H9 (cell line): ENCODE measurements around the gene SCN8A. TPM values are rescaled to one million over a fixed set of nuclear protein-coding genes. Genes with fewer than 3 reads are reported as not detected.

Experiments
- DNase-seq: peaks from one replicate; pipeline ENCODE4 v3.0.0-alpha.2; 2017
- H2AFZ ChIP-seq: one replicate; pipeline ENCODE4 v1.6.1; 2013; ENCODE audit warnings: mild to moderate bottlenecking, low read length, control low read depth, moderate library complexity
- H2AK5ac ChIP-seq: 2 replicates; pipeline ENCODE4 v1.6.1; 2013; ENCODE audit warnings: low read length, control low read depth, mixed read lengths; ENCODE audit not compliant: insufficient read length
- H2BK120ac ChIP-seq: one replicate; pipeline ENCODE4 v1.6.1; 2013; ENCODE audit warnings: low read depth, mild to moderate bottlenecking, low read length, control low read depth, inconsistent platforms; ENCODE audit not compliant: poor library complexity, severe bottlenecking
- H2BK12ac ChIP-seq: 2 replicates; pipeline ENCODE4 v1.6.1; 2013; ENCODE audit warnings: low read length, control low read depth, mixed read lengths, low read depth; ENCODE audit not compliant: insufficient read length
- H2BK15ac ChIP-seq: 2 replicates; pipeline ENCODE4 v1.6.1; 2013; ENCODE audit warnings: low read depth, low read length, control low read depth
- H2BK20ac ChIP-seq: one replicate; pipeline ENCODE4 v1.6.1; 2013; ENCODE audit warnings: low read depth, mild to moderate bottlenecking, low read length, control low read depth, inconsistent platforms; ENCODE audit not compliant: poor library complexity, severe bottlenecking
- H2BK5ac ChIP-seq: 2 replicates; pipeline ENCODE4 v1.6.1; 2013; ENCODE audit warnings: low read length, control low read depth, mixed read lengths; ENCODE audit not compliant: insufficient read length
- H3K14ac ChIP-seq: 2 replicates; pipeline ENCODE4 v1.6.1; 2013; ENCODE audit warnings: low read length, control low read depth; ENCODE audit not compliant: insufficient read depth
- H3K18ac ChIP-seq: 2 replicates; pipeline ENCODE4 v1.6.1; 2013; ENCODE audit warnings: low read depth, mild to moderate bottlenecking, mixed read lengths, low read length, control low read depth; ENCODE audit not compliant: insufficient read length
- H3K23ac ChIP-seq: 2 replicates; pipeline ENCODE4 v1.6.1; 2013; ENCODE audit warnings: low read length, control low read depth, mixed read lengths, low read depth; ENCODE audit not compliant: insufficient read length
- H3K23me2 ChIP-seq: 2 replicates; pipeline ENCODE4 v1.6.1; 2013; ENCODE audit warnings: low read depth, mild to moderate bottlenecking, mixed read lengths, low read length, control low read depth; ENCODE audit not compliant: insufficient read length, poor library complexity, severe bottlenecking
- H3K27ac ChIP-seq: 2 replicates; pipeline ENCODE4 v1.5.1; 2013; ENCODE audit warnings: low read length, control low read depth, mixed read lengths, low read depth; ENCODE audit not compliant: insufficient read length
- H3K27me3 ChIP-seq: 2 replicates; pipeline ENCODE4 v1.6.1; 2013; ENCODE audit warnings: low read length, control low read depth, inconsistent platforms; ENCODE audit not compliant: insufficient read depth
- H3K4ac ChIP-seq: 2 replicates; pipeline ENCODE4 v1.6.1; 2013; ENCODE audit warnings: low read depth, mild to moderate bottlenecking, control low read depth, inconsistent platforms, low read length, moderate library complexity
- H3K4me1 ChIP-seq: 2 replicates; pipeline ENCODE4 v1.6.1; 2013; ENCODE audit warnings: low read length, control low read depth, inconsistent platforms; ENCODE audit not compliant: insufficient read depth
- H3K4me2 ChIP-seq: 2 replicates; pipeline ENCODE4 v1.6.1; 2013; ENCODE audit warnings: low read length, control low read depth, mixed read lengths; ENCODE audit not compliant: insufficient read length, insufficient read depth
- H3K56ac ChIP-seq: 2 replicates; pipeline ENCODE4 v1.6.1; 2013; ENCODE audit warnings: low read depth, mild to moderate bottlenecking, mixed read lengths, low read length, control low read depth; ENCODE audit not compliant: insufficient read length
- H3K79me1 ChIP-seq: 2 replicates; pipeline ENCODE4 v1.6.1; 2013; ENCODE audit warnings: low read depth, mild to moderate bottlenecking, moderate library complexity, low read length, control low read depth, inconsistent platforms; ENCODE audit not compliant: insufficient read depth, poor library complexity, severe bottlenecking
- H3K79me2 ChIP-seq: 2 replicates; pipeline ENCODE4 v1.6.1; 2013; ENCODE audit warnings: low read length, control low read depth, inconsistent platforms; ENCODE audit not compliant: insufficient read depth
- H3K9ac ChIP-seq: 2 replicates; pipeline ENCODE4 v1.6.1; 2013; ENCODE audit warnings: low read length, control low read depth, mixed read lengths; ENCODE audit not compliant: insufficient read length; ENCODE audit errors: extremely low read depth
- H3K9me3 ChIP-seq: one replicate; pipeline ENCODE4 v1.6.1; 2013; ENCODE audit warnings: low read depth, low read length, inconsistent platforms; ENCODE audit not compliant: control insufficient read depth
- H3T11ph ChIP-seq: one replicate; pipeline ENCODE4 v1.6.1; 2013; ENCODE audit warnings: mild to moderate bottlenecking, low read length, control low read depth, inconsistent platforms
- H4K20me1 ChIP-seq: one replicate; pipeline ENCODE4 v1.6.1; 2013; ENCODE audit not compliant: control insufficient read depth, insufficient read length, insufficient read depth
- H4K5ac ChIP-seq: 2 replicates; pipeline ENCODE4 v1.6.1; 2013; ENCODE audit warnings: low read depth, mild to moderate bottlenecking, mixed read lengths, low read length, control low read depth; ENCODE audit not compliant: insufficient read length
- H4K8ac ChIP-seq: replicated peaks from 2 replicates; pipeline ENCODE4 v1.6.1; 2013; ENCODE audit warnings: low read length, control low read depth, mixed read lengths, low read depth; ENCODE audit not compliant: insufficient read length
- H4K91ac ChIP-seq: 2 replicates; pipeline ENCODE4 v1.6.1; 2013; ENCODE audit warnings: low read depth, mild to moderate bottlenecking, moderate library complexity, mixed read lengths, low read length, control low read depth; ENCODE audit not compliant: insufficient read length
- H3K27ac Mint-ChIP-seq, 3 experiments: 2 replicates in 2 of 3; 3 replicates in 1 of 3; pipeline ENCODE4 v1.8.0; 2020 to 2021; ENCODE audit warnings: mixed read lengths in 3 of 3, mild to moderate bottlenecking in 1 of 3, moderate library complexity in 1 of 3
- H3K27me3 Mint-ChIP-seq: 2 replicates; pipeline ENCODE4 v1.8.0; 2021; ENCODE audit warnings: low read depth, mild to moderate bottlenecking, moderate library complexity, mixed read lengths
- H3K36me3 Mint-ChIP-seq, 3 experiments: 2 replicates in 2 of 3; 3 replicates in 1 of 3; pipeline ENCODE4 v1.8.0; 2020 to 2021; ENCODE audit warnings: low read depth in 3 of 3, mixed read lengths in 3 of 3; ENCODE audit not compliant: insufficient read depth in 1 of 3
- H3K4me1 Mint-ChIP-seq, 2 experiments: 2 replicates each; pipeline ENCODE4 v1.8.0; 2020; ENCODE audit warnings: mixed read lengths in 2 of 2
- H3K4me3 Mint-ChIP-seq, 2 experiments: 2 replicates in 1 of 2; 3 replicates in 1 of 2; pipeline ENCODE4 v1.8.0; 2020 to 2021; ENCODE audit warnings: mild to moderate bottlenecking in 2 of 2, mixed read lengths in 2 of 2, moderate library complexity in 1 of 2
- H3K9me3 Mint-ChIP-seq, 2 experiments: 2 replicates in 1 of 2; 3 replicates in 1 of 2; pipeline ENCODE4 v1.8.0; 2020; ENCODE audit warnings: mild to moderate bottlenecking in 2 of 2, mixed read lengths in 2 of 2, moderate library complexity in 1 of 2
- CTCF ChIP-seq: fragments of 200-600 bp; sonication (generic); conservative IDR thresholded peaks from 3 replicates; pipeline ENCODE4 v1.8.0; 2021; ENCODE audit warnings: antibody characterized with exemption, mild to moderate bottlenecking
- WGBS: extraction: QIAGEN DNeasy Blood & Tissue Kit; methylation state at CpG from one replicate; pipeline ENCODE4 v1.1.7; 2013; ENCODE audit warnings: missing lambda C conversion rate, low lambda C conversion rate, mixed read lengths; ENCODE audit not compliant: insufficient read length; ENCODE audit errors: extremely low coverage; 5-methylcytosine and 5-hydroxymethylcytosine counted together
- total RNA-seq: library from RNA; stranded (reverse); gene quantifications from 2 replicates; pipeline ENCODE4 v1.2.1, GENCODE V29; 2021

The SCN8A gene
- total RNA-seq, 1 experiment from 2014 or later, result 15.2 TPM

- no peak overlapping the region for H4K5ac ChIP-seq
- no peak overlapping the region for H2BK12ac ChIP-seq
- no peak overlapping the region for H3K18ac ChIP-seq
- peaks cover 27% of the 10 kb centered on the region in 2 experiments for H3K4me1 Mint-ChIP-seq
- H3K23me2 ChIP-seq, result no peaks in the 10 kb centered on the region
- H4K20me1 ChIP-seq, result no peaks in the 10 kb centered on the region
- no peak overlapping the region for H3K14ac ChIP-seq
- H3K4me2 ChIP-seq, result no peak overlapping the region
- H3K23ac ChIP-seq, result no peak overlapping the region
- no peak overlapping the region for H3K4ac ChIP-seq
- no peak for DNase-seq
- no peaks in the 10 kb centered on the region for H3K27me3 ChIP-seq
- H2BK5ac ChIP-seq, result no peak overlapping the region
- peaks cover 5% of the 10 kb centered on the region; the same call in 1 of the 2 replicates for H3K79me2 ChIP-seq
- H3K56ac ChIP-seq, result no peak overlapping the region
- no peak overlapping the region for H4K8ac ChIP-seq
- peaks cover 8 to 12% of the 10 kb centered on the region in 2 experiments for H3K9me3 Mint-ChIP-seq
- H2AK5ac ChIP-seq, result no peak overlapping the region
- H3K27me3 Mint-ChIP-seq, result no peaks in the 10 kb centered on the region
- no peak overlapping the region for H3K9ac ChIP-seq
- H3T11ph ChIP-seq, result no peak overlapping the region
- TF ChIP-seq CTCF, result no peak
- H2BK20ac ChIP-seq, result no peak overlapping the region
- no peak overlapping the region for H2BK15ac ChIP-seq
- peaks cover 5 to 13% (median 8%) of the 10 kb centered on the region in 3 experiments; a peak in 6 of 7 replicates for H3K36me3 Mint-ChIP-seq
- peaks cover 13% of the 10 kb centered on the region for H3K79me1 ChIP-seq
- no peak overlapping the region for H3K27ac Mint-ChIP-seq
- no peak overlapping the region for H2AFZ ChIP-seq
- H3K4me3 Mint-ChIP-seq, result no peak overlapping the region
- WGBS, result no CpG with 5 or more reads among the region's 4 CpGs
- H4K91ac ChIP-seq, result no peak overlapping the region
- H2BK120ac ChIP-seq, result no peak overlapping the region
- no peak overlapping the region for H3K27ac ChIP-seq
- H3K9me3 ChIP-seq, result no peaks in the 10 kb centered on the region
- no peaks in the 10 kb centered on the region for H3K4me1 ChIP-seq
These were observed 29.4 kb downstream of the SCN8A start for GRCh38 chr12:51620448-51620847.
